OCI-LY7 (cell line): ENCODE measurements around the gene GGN. TPM values are rescaled to one million over a fixed set of nuclear protein-coding genes. Genes with fewer than 3 reads are reported as not detected.
A peak's percentile ranks its signal among the peaks of the same experiment; 100 is the strongest.

ENCODE experiments used
- BruUV-seq: library from RNA; stranded (reverse); fragments of 400-500 nt; replicated peaks from 2 replicates; lab custom pipeline; 2021; lab: Mats Ljungman, UMichigan
- CTCF ChIA-PET: fragments of 300-600 bp; sonication (Branson Sonifier 250); formaldehyde crosslinking; loops from one replicate; lab custom pipeline; 2022; ENCODE audit warnings: antibody characterized with exemption; ENCODE audit not compliant: unreplicated experiment; lab: Charles Lee
- POLR2A ChIA-PET: fragments of 300-600 bp; sonication (Branson Sonifier 250); formaldehyde crosslinking; loops from one replicate; lab custom pipeline; 2022; ENCODE audit warnings: antibody characterized with exemption; lab: Charles Lee
- DNase-seq: peaks from one replicate; pipeline ENCODE4 v3.0.0-alpha.2; 2015; ENCODE audit warnings: low spot score
- H2AFZ ChIP-seq: fragments of 200-600 bp; sonication (generic), shearing (Covaris generic); 2 replicates; pipeline ENCODE4 v1.6.1; 2014; ENCODE audit warnings: mild to moderate bottlenecking, antibody characterized with exemption, low read length, moderate library complexity
- H3K27ac ChIP-seq: fragments of 200-600 bp; sonication (generic); 2 replicates; pipeline ENCODE4 v1.5.1; 2014; ENCODE audit warnings: mixed run types, low read depth, mild to moderate bottlenecking, moderate library complexity, low read length, inconsistent platforms; ENCODE audit not compliant: poor library complexity, severe bottlenecking
- H3K36me3 ChIP-seq: fragments of 200-600 bp; sonication (generic); 2 replicates; pipeline ENCODE4 v1.6.1; 2014; ENCODE audit warnings: mild to moderate bottlenecking, antibody characterized with exemption, low read length, moderate library complexity, mixed read lengths; ENCODE audit not compliant: insufficient read depth
- H3K4me1 ChIP-seq: fragments of 200-600 bp; sonication (generic); 2 replicates; pipeline ENCODE4 v1.5.1; 2014; ENCODE audit warnings: mild to moderate bottlenecking, low read length; ENCODE audit not compliant: insufficient read depth, poor library complexity, severe bottlenecking
- H3K4me2 ChIP-seq: fragments of 200-600 bp; sonication (generic); 2 replicates; pipeline ENCODE4 v1.6.1; 2014; ENCODE audit warnings: mild to moderate bottlenecking, low read length
- H3K4me3 ChIP-seq: fragments of 200-600 bp; sonication (generic); 2 replicates; pipeline ENCODE4 v1.5.1; 2014; ENCODE audit warnings: mild to moderate bottlenecking, low read depth, low read length; ENCODE audit not compliant: poor library complexity, severe bottlenecking
- H3K79me2 ChIP-seq: fragments of 200-600 bp; sonication (generic); 2 replicates; pipeline ENCODE4 v1.6.1; 2016; ENCODE audit warnings: low read depth, mild to moderate bottlenecking, low read length, moderate library complexity, mixed read lengths; ENCODE audit not compliant: insufficient read depth
- H3K9me2 ChIP-seq: fragments of 200-600 bp; sonication (generic); 2 replicates; pipeline ENCODE4 v1.6.1; 2016; ENCODE audit warnings: mild to moderate bottlenecking, low read length, mixed read lengths; ENCODE audit not compliant: insufficient read depth
- H3K9me3 ChIP-seq: fragments of 200-600 bp; sonication (generic); 2 replicates; pipeline ENCODE4 v1.6.1; 2014; ENCODE audit warnings: mild to moderate bottlenecking, mixed run types, low read length, mixed read lengths
- H4K20me1 ChIP-seq: fragments of 200-600 bp; sonication (generic); 2 replicates; pipeline ENCODE4 v1.6.1; 2014; ENCODE audit warnings: mild to moderate bottlenecking, antibody characterized with exemption, low read length, moderate library complexity, mixed read lengths; ENCODE audit not compliant: insufficient read depth
- EZH2phosphoT487 ChIP-seq: fragments of 200-600 bp; sonication (generic); IDR thresholded peaks from 2 replicates; pipeline ENCODE4 v1.6.1; 2018; ENCODE audit warnings: low read depth, borderline replicate concordance, mild to moderate bottlenecking, mixed run types, antibody characterized with exemption, low read length, moderate library complexity, mixed read lengths
- intact Hi-C: fragments of 100-400 bp; cut with micrococcal nuclease; formaldehyde crosslinking; loops from one replicate; pipeline ENCODE4 v1.10.0; 2022; ENCODE audit not compliant: unreplicated experiment
- total RNA-seq, 2 experiments: library from RNA; depleted of rRNA in 1 of 2; stranded (reverse); fragments of >200 nt in 1 of 2; shearing (Covaris generic) in 1 of 2; gene quantifications; 2 replicates each; pipeline ENCODE4 v1.2.3, GENCODE V29; 2014 to 2022
- TF ChIP-seq, protein P1 (sequence below): fragments of 200-600 bp; sonication (generic); conservative IDR thresholded peaks from 2 replicates; pipeline ENCODE4 v1.5.1; 2014; ENCODE audit warnings: mild to moderate bottlenecking, antibody characterized with exemption, low read length, moderate library complexity, mixed read lengths

The GGN gene
- total RNA-seq, 2 experiments from 2014 or later = not detected

DNA sequence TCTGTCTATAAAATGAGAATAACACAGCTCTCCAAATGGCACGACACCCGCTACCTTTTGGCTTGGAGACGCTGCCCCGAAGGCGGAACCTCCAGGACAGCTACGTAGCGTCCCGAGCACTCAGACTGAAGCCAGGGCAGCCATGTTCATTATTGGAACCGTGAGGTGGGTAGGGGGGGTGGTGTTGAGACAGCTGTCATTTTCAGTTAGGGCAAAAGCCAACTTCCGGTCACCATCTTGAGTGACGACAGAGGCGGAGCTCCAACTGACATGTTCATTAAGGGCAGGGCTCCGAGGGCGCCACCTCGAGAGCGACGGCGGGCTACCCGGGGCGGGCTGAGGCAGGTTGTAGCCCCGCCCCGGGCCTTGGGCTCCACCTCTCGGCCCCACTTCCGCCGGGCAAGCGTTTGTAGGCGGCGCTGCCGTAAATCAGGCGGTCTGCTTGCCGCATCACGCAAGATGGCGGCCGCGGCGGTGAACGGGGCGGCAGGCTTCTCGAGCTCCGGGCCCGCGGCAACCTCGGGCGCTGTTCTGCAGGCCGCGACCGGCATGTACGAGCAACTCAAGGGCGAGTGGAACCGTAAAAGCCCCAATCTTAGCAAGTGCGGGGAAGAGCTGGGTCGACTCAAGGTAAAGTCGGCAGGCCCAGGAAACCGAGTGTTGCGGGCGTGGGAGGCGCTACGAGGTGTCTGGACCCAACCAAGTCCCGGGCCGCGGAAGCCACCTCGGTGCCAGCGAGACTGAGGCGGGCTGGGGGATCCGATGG lies 13.3 kb downstream of the GGN start, which contains the start of gene PSMD8:
Gene PSMD8 (plus strand): TSS at position 240 of the 766 bp plus-strand sequence. CDS start 31 bp downstream, at position 271.
- no TSS peak for BruUV-seq
- peaks cover 32% of the 10 kb centered on the region for H3K36me3 ChIP-seq
- peak within 1 kb of the TSS; percentile 95 for H3K4me2 ChIP-seq
- peaks cover 4% of the 10 kb centered on the region; the same call in 1 of the 2 replicates for H4K20me1 ChIP-seq
- H3K27ac ChIP-seq = peak within 1 kb of the TSS; percentile 54
- ChIA-PET POLR2A (interaction anchor here (0.7 to 2.1 kb wide), 17 partner anchors 12 to 475 kb away, joined by 3 to 12 read pairs (median 5); partner anchors contain the start of genes CATSPERG, FAM98C, GGN and WDR87), CTCF (interaction anchor here (0.7 to 1.1 kb wide), 5 partner anchors 13 to 131 kb away, joined by 3 to 11 read pairs (median 4); partner anchors contain the start of genes CATSPERG, FAM98C and GGN)
- peak within 1 kb of the TSS; percentile 84 for H3K4me3 ChIP-seq
- peaks cover 21% of the 10 kb centered on the region for H3K4me1 ChIP-seq
- no peak for TF ChIP-seq EZH2phosphoT487
- TF ChIP-seq, protein P1, sequence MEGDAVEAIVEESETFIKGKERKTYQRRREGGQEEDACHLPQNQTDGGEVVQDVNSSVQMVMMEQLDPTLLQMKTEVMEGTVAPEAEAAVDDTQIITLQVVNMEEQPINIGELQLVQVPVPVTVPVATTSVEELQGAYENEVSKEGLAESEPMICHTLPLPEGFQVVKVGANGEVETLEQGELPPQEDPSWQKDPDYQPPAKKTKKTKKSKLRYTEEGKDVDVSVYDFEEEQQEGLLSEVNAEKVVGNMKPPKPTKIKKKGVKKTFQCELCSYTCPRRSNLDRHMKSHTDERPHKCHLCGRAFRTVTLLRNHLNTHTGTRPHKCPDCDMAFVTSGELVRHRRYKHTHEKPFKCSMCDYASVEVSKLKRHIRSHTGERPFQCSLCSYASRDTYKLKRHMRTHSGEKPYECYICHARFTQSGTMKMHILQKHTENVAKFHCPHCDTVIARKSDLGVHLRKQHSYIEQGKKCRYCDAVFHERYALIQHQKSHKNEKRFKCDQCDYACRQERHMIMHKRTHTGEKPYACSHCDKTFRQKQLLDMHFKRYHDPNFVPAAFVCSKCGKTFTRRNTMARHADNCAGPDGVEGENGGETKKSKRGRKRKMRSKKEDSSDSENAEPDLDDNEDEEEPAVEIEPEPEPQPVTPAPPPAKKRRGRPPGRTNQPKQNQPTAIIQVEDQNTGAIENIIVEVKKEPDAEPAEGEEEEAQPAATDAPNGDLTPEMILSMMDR = peak; percentile 56
- H2AFZ ChIP-seq = peak within 1 kb of the TSS; percentile 93; the same call in 1 of the 2 replicates
- no peaks in the 10 kb centered on the region for H3K9me2 ChIP-seq
- peaks cover 32% of the 10 kb centered on the region for H3K79me2 ChIP-seq
- DNase-seq = peak; percentile 100
- intact Hi-C loops = loop anchor here (1.0 to 2.0 kb wide), 4 partner anchors 14 to 58 kb away; partner anchors contain the start of genes FAM98C, GGN and SPRED3
- no peaks in the 10 kb centered on the region for H3K9me3 ChIP-seq

DNA sequence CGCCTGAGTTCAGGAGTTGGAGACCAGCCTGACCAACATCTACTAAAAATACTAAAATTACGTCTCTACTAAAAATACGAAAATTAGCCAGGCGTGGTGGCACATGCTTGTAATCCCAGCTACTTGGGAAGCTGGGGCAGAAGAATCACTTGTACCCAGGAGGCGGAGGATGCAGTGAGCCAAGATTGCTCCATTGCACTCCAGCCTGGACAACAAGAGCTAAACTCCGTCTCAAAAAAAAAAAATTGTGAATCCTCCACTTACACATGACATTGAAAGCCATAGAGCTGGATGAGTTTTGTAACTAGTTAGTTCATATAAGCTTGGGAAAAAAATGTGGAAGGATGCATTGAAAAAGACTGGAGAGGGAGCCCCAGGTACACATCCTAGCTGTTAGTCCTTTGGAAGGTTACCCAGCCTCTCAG lies 13.9 kb downstream of the GGN start:
- peak overlapping the region; percentile 67 for H3K4me3 ChIP-seq
- peaks cover 21% of the 10 kb centered on the region for H3K4me1 ChIP-seq
- peaks cover 32% of the 10 kb centered on the region for H3K79me2 ChIP-seq
- TF ChIP-seq EZH2phosphoT487 = no peak
- TF ChIP-seq, protein P1 = no peak
- H3K36me3 ChIP-seq = peaks cover 26% of the 10 kb centered on the region
- POLR2A ChIA-PET = interaction anchor here (0.7 to 2.1 kb wide), 16 partner anchors 12 to 475 kb away, joined by 3 to 12 read pairs (median 5); partner anchors contain the start of genes CATSPERG, FAM98C, GGN and WDR87
- intact Hi-C loops = loop anchor here (1.0 to 2.0 kb wide), 4 partner anchors 15 to 58 kb away; partner anchors contain the start of genes FAM98C, GGN and SPRED3
- peak overlapping the region; percentile 95 for H3K4me2 ChIP-seq
- CTCF ChIA-PET = interaction anchor here (0.7 to 1.1 kb wide), 4 partner anchors 14 to 130 kb away, joined by 3 to 11 read pairs (median 4); partner anchors contain the start of genes CATSPERG and GGN
- TSS peak; percentile 99 for BruUV-seq
- H3K9me3 ChIP-seq = no peaks in the 10 kb centered on the region
- peaks cover 4% of the 10 kb centered on the region; the same call in 1 of the 2 replicates for H4K20me1 ChIP-seq
- H2AFZ ChIP-seq = peak overlapping the region; percentile 93; the same call in 1 of the 2 replicates
- no peak for DNase-seq
- no peaks in the 10 kb centered on the region for H3K9me2 ChIP-seq
- peak overlapping the region; percentile 54 for H3K27ac ChIP-seq
